Left lung (tissue), 10 donors: ENCODE data around the gene EPB41L5. TPM values are rescaled to one million over a fixed set of nuclear protein-coding genes. Genes with fewer than 3 reads are reported as not detected.

Experiments used
- ATAC-seq: fragments of 200-7000 bp; cut with Tn5 transposase; one replicate; pipeline ENCODE4 v1.9.1; 2020; ENCODE audit warnings: moderate library complexity
- DNase-seq, 4 donors: peaks; one replicate each; pipeline ENCODE4 v3.0.0-alpha.2; 2013 to 2020
- H3K27ac ChIP-seq, 2 donors: fragments of 200-600 bp; sonication (generic) in 1 of 2; one replicate each; pipeline versions ENCODE4 v1.5.0 to v1.8.0; 2020 to 2021
- H3K27me3 ChIP-seq, 2 donors: fragments of 200-600 bp; sonication (generic) in 1 of 2; one replicate each; pipeline versions ENCODE4 v1.5.0 to v1.8.0; 2020 to 2021
- H3K36me3 ChIP-seq, 2 donors: fragments of 200-600 bp; sonication (generic) in 1 of 2; one replicate each; pipeline versions ENCODE4 v1.5.0 to v1.8.0; 2020 to 2021
- H3K4me1 ChIP-seq, 2 donors: fragments of 200-600 bp; one replicate each; pipeline ENCODE4 v1.8.0; 2021
- H3K4me3 ChIP-seq, 2 donors: fragments of 200-600 bp; sonication (generic) in 1 of 2; one replicate each; pipeline versions ENCODE4 v1.5.0 to v1.8.0; 2020 to 2021; ENCODE audit warnings: mild to moderate bottlenecking in 1 of 2
- H3K9me3 ChIP-seq, 2 donors: fragments of 200-600 bp; sonication (generic) in 1 of 2; one replicate each; pipeline versions ENCODE4 v1.5.0 to v1.8.0; 2020 to 2021
- intact Hi-C, 2 donors: fragments of 100-400 bp; cut with DNase I; formaldehyde crosslinking; loops; one replicate each; pipeline versions ENCODE4 v1.11.2 to v1.14.2; 2022
- polyA plus RNA-seq, 6 donors: library from polyadenylated mRNA; unstranded; fragments of 120-200 nt; gene quantifications; one replicate each; pipeline ENCODE4 v1.2.1, GENCODE V29; 2013; ENCODE audit not compliant: insufficient read length in 6 of 6
- total RNA-seq, 2 donors: library from RNA; stranded (reverse); fragmentation: NEBNext Ultra II Directional; extraction: Animal tissue kit (Norgen Biotek cat#: 25700); gene quantifications; one replicate each; pipeline ENCODE4 v1.2.1, GENCODE V29; 2021
- TF ChIP-seq, protein P1 (sequence below), 2 donors: fragments of 200-600 bp; sonication (generic) in 1 of 2; IDR thresholded peaks; one replicate each; pipeline versions ENCODE4 v1.5.0 to v1.8.0; 2021; ENCODE audit warnings: antibody characterized with exemption in 2 of 2
- donor health status: DM: no; HTN: yes; CAD: no.
- donor health status: DM: no; HTN: no; CAD: no.

EPB41L5 gene
- total and polyA plus RNA-seq, 8 donors = 36.0 to 53.8 (median 38.9) TPM

DNA sequence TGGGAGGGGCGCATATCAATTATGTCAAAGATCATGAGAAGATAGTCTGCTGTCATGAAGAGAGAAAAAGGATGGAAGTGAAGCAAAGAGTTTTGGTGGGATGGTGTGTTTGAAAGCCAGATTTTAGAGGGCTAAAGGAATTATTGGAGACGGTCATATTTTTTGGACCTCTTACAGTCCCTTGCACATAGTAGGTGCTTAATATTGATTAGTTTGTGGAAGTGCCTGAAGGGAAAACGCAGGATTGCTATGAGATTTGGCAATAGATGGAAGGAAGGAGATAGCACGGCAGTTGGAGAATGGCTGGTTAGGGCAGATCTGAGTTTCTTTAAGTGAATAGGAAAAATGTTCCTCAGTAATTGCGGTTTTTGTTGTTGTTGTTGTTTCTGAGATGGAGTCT is 15.9 kb downstream of the EPB41L5 start:
- Histone ChIP-seq H3K27ac (no peak overlapping the region), H3K4me3 (no peak overlapping the region), H3K27me3 (no peaks in the 10 kb centered on the region), H3K4me1 (no peaks in the 10 kb centered on the region), H3K9me3 (peaks cover 0 to 5% of the 10 kb centered on the region in 2 donors), H3K36me3 (no peaks in the 10 kb centered on the region)
- intact Hi-C loops = no loop called here
- DNase-seq = no peak
- TF ChIP-seq, protein P1, sequence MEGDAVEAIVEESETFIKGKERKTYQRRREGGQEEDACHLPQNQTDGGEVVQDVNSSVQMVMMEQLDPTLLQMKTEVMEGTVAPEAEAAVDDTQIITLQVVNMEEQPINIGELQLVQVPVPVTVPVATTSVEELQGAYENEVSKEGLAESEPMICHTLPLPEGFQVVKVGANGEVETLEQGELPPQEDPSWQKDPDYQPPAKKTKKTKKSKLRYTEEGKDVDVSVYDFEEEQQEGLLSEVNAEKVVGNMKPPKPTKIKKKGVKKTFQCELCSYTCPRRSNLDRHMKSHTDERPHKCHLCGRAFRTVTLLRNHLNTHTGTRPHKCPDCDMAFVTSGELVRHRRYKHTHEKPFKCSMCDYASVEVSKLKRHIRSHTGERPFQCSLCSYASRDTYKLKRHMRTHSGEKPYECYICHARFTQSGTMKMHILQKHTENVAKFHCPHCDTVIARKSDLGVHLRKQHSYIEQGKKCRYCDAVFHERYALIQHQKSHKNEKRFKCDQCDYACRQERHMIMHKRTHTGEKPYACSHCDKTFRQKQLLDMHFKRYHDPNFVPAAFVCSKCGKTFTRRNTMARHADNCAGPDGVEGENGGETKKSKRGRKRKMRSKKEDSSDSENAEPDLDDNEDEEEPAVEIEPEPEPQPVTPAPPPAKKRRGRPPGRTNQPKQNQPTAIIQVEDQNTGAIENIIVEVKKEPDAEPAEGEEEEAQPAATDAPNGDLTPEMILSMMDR (IDR thresholded peaks at IDR 0.05) = no peak
- no peak for ATAC-seq

DNA sequence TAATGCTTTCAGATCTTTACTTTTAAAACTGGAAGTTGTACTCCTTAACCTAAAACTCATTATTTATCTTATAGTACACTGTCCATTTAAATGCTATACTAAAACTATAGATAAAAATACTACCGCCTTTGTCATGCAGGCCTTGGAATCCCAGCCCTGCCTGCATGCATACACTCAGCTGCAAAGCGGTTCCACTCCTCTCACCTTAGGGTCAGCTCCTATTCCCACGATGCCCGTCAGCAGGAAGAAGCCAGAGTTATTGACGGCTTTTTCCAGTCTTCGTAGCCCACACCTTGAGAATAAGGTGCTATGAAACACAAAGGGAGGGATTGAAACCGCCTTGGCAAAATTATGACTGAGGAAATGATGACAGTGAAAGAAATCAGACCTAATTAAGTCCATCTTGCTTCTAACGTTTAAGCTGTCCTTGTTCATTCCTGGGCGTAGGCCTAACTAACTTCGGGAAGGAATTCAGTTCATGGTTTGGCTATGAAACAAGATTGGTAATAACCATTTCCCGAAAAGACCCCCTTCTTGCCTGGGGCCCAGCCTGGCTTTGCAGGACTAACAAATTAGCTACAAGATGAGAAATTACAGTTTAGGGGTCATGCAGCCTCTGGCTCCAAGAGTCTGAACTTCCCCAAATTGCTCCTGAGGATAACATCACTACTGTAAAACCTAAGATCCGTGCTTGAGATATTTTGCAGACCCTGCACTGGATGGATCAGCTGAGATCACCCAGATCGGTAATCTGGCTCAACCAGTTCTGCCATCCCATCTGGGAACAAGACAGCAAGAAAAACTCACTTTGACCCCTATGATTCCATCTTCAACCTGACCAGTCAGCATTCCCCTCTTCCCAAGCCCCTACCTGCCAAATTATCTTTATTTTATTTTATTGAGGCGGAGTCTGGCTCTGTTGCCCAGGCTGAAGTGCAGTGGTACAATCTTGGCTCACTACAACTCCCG is 17.1 kb downstream of the EPB41L5 start:
- peaks cover 0 to 5% of the 10 kb centered on the region in 2 donors for H3K9me3 ChIP-seq
- no peak overlapping the region for H3K4me3 ChIP-seq
- H3K36me3 ChIP-seq = no peaks in the 10 kb centered on the region
- H3K27ac ChIP-seq = no peak overlapping the region
- H3K27me3 ChIP-seq = no peaks in the 10 kb centered on the region
- TF ChIP-seq, protein P1 (IDR thresholded peaks at IDR 0.05) = no peak
- no peaks in the 10 kb centered on the region for H3K4me1 ChIP-seq
- intact Hi-C loops = no loop called here
- no peak for DNase-seq
- ATAC-seq = no peak

DNA sequence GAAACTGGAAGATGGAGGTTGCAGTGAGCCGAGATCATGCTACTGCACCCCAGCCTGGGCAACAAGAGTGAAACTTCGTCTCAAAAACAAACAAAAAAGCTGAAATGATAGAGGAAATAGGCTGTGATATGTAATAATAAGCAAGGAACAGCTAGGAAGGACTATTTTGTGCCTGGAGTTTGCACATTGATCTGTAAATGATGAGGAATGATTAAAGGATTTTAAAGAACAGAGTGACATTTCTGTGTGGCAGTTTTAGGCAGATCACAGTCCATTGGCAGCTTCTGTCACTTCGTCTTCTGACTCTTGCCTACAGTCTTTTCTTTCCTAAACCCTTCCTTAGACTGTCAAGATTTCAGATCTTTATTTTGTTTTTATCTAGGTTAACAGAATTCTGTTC is 19.4 kb downstream of the EPB41L5 start:
- Histone ChIP-seq H3K4me1 (no peaks in the 10 kb centered on the region), H3K4me3 (no peak overlapping the region), H3K36me3 (no peaks in the 10 kb centered on the region), H3K9me3 (no peaks in the 10 kb centered on the region), H3K27me3 (no peaks in the 10 kb centered on the region), H3K27ac (no peak overlapping the region)
- no peak for ATAC-seq
- TF ChIP-seq, protein P1 (IDR thresholded peaks at IDR 0.05) = no peak
- intact Hi-C loops = no loop called here
- no peak for DNase-seq

DNA sequence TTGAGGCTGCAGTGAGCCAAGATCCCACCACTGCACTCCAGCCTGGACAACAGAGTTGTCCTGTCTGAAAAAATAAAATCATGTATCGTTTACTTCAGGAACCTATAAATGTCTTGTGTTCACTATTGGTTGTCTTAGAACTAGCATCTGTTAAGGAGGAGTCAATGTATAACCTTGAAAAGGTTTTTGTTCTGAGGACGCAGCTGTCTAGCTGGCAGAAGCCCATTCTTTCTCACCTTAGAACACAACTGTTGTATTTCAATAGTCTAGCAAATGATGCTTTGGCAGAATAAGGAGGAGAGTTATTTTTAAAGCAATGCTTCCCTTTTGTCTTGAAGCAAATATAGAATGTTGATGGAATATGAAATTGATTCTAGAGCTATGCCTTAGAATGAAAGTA is 21.1 kb downstream of the EPB41L5 start:
- Histone ChIP-seq H3K4me3 (no peak overlapping the region), H3K36me3 (no peaks in the 10 kb centered on the region), H3K27me3 (no peaks in the 10 kb centered on the region), H3K27ac (no peak overlapping the region), H3K4me1 (no peaks in the 10 kb centered on the region), H3K9me3 (no peaks in the 10 kb centered on the region)
- TF ChIP-seq, protein P1 (IDR thresholded peaks at IDR 0.05) = no peak
- intact Hi-C loops = no loop called here
- DNase-seq (no peak), ATAC-seq (no peak)

DNA sequence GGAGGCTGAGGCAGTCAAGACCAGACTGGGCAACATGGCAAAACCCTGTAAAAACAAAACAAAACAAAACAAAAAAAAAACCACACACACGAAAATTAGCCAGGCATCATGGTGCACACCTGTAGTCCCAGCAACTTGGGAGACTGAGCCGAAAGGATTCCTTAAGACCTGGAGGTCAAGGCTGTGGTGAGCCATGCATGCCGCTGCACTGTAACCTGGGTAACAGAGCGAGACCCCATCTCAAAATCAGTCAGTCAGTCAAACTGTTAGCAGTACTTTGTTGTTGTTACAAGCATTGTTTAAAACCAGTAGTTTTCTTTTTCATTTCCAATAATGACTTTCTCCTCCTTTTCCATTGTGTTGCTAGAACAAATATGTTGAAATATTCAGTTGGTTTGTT is 21.7 kb downstream of the EPB41L5 start:
- ATAC-seq (no peak), DNase-seq (no peak)
- Histone ChIP-seq H3K4me3 (no peak overlapping the region), H3K4me1 (no peaks in the 10 kb centered on the region), H3K9me3 (no peaks in the 10 kb centered on the region), H3K27ac (no peak overlapping the region), H3K27me3 (no peaks in the 10 kb centered on the region), H3K36me3 (no peaks in the 10 kb centered on the region)
- TF ChIP-seq, protein P1 (IDR thresholded peaks at IDR 0.05) = no peak
- intact Hi-C loops = no loop called here
